ENCODE data around the gene FAM83G. TPM values are rescaled to one million over a fixed set of nuclear protein-coding genes. Genes with fewer than 3 reads are reported as not detected.
A peak's percentile ranks its signal among the peaks of the same experiment; 100 is the strongest.

FAM83G gene
- total RNA-seq, 4 donors from 2014 or later, result 44.3 to 157 (median 71.3) TPM

DNA sequence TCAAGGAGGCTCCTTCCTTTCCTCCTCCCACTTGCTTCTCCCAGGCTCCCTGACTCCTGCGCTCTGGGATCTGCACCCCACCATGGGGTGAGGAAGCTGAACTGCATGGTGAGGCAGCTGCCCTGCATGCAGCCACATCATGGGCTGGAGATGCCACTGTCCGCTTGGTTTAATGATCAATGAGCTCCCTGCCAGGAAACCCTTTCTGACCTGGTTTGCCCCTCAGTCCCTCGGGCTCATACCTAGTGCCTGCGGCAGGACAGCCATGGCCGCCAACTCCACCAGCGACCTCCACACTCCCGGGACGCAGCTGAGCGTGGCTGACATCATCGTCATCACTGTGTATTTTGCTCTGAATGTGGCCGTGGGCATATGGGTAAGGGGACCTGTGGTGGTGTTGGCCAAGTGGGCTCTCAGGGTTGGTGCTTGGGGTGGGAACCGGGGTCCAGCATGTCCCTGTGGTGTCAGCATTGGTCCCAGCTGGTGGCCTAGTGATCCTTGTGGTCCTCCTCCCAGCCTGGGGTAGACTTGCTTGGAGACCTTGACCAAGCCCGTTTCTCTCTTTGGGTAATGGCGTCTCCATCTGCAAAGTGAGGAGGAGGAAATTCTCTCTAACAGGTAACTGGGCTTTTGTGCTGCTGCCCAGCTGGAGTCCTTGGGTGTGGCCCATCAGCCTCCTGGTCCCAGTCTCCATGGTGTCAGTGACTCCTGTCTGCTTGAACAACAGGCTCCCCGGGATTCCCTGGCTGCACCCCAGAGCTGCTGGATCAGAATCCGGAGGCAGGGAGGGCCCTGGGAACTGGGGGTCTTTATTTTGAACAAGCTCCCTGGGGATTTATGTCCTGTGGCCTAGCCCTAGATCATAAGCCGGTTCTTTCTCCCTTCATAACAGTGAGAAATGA, 52.4 kb downstream of the FAM83G start, which contains the start of gene SLC5A10:
Gene SLC5A10 (plus strand): TSS at position 225 of the 902 bp plus-strand sequence. CDS start 41 bp downstream, at position 266.
- WGBS, 2 donors, result 85 to 93% methylated on average over 8 to 11 of the region's 17 CpGs
- Histone ChIP-seq H3K4me3 (no peak within 1 kb of the TSS), H3K27me3 (peaks cover 0 to 20% (median 0%) of the 10 kb centered on the region in 4 donors), H3K4me1 (peaks cover 0 to 16% (median 3%) of the 10 kb centered on the region in 3 donors), H3K9me3 (no peaks in the 10 kb centered on the region), H3K36me3 (no peaks in the 10 kb centered on the region), H3K27ac (no peak within 1 kb of the TSS)
- DNase-seq, result no peak
- no peak for TF ChIP-seq POLR2A (IDR thresholded peaks at IDR 0.05)
- TF ChIP-seq, protein P1, sequence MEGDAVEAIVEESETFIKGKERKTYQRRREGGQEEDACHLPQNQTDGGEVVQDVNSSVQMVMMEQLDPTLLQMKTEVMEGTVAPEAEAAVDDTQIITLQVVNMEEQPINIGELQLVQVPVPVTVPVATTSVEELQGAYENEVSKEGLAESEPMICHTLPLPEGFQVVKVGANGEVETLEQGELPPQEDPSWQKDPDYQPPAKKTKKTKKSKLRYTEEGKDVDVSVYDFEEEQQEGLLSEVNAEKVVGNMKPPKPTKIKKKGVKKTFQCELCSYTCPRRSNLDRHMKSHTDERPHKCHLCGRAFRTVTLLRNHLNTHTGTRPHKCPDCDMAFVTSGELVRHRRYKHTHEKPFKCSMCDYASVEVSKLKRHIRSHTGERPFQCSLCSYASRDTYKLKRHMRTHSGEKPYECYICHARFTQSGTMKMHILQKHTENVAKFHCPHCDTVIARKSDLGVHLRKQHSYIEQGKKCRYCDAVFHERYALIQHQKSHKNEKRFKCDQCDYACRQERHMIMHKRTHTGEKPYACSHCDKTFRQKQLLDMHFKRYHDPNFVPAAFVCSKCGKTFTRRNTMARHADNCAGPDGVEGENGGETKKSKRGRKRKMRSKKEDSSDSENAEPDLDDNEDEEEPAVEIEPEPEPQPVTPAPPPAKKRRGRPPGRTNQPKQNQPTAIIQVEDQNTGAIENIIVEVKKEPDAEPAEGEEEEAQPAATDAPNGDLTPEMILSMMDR (IDR thresholded peaks at IDR 0.05), result peak in 1 of 6 experiments; percentile 20
- intact Hi-C loops (cut with DNase I), result no loop called here

DNA sequence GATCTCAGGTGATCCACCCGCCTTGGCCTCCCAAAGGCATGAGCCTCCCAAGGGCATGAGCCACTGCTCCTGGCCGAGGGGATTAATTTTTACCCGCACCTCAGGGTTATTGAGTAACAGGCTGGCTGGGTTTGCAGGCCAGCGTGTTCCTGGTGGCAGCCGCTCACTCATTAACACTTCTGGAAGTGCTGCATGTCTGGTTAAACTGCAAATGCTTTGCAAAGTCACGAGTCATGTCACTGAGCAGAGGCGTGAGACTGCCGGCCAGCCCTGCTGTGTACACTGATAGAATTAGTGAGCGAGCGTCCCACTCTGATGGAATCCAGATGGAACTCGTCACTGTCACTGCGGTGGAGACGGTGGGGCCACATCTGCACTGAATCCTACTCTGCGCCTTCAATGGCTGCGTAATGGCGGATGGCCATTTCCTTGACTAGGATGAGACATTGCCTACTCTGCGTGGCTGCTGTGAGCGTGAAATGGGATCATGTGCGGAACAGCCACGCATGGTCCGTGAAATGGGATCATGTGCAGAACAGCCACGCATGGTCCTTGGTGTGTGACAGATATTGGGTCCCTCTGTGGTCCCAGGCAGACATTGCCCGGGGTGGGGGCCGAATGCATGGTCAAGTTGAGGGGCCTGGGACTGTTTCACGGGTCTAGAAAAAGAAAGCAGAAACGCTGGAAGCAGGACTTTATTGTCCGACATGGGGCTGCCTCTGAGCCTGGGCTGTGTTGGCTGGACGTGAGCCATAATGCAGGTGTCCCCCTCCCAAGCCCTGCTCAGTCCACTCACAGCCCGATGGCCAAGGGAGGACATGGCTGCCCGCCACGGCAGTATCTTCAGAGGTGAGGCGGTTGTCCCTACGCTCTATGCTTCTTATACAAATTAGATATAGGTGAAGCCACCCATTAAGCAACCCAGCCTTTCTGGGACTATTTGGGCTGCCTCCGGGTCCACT, 53.3 kb downstream of the FAM83G start:
- no peak overlapping the region for H3K27ac ChIP-seq
- no peak overlapping the region for H3K4me3 ChIP-seq
- H3K36me3 ChIP-seq, result no peaks in the 10 kb centered on the region
- H3K9me3 ChIP-seq, result no peaks in the 10 kb centered on the region
- no peak for DNase-seq
- 79 to 84% methylated on average over 18 to 24 of the region's 34 CpGs for WGBS, 2 donors
- intact Hi-C loops (cut with DNase I), result no loop called here
- H3K4me1 ChIP-seq, result peaks cover 0 to 16% (median 3%) of the 10 kb centered on the region in 3 donors
- H3K27me3 ChIP-seq, result peaks cover 0 to 23% (median 0%) of the 10 kb centered on the region in 4 donors
- TF ChIP-seq, protein P1 (IDR thresholded peaks at IDR 0.05), result no peak
- no peak for TF ChIP-seq POLR2A (IDR thresholded peaks at IDR 0.05)

DNA sequence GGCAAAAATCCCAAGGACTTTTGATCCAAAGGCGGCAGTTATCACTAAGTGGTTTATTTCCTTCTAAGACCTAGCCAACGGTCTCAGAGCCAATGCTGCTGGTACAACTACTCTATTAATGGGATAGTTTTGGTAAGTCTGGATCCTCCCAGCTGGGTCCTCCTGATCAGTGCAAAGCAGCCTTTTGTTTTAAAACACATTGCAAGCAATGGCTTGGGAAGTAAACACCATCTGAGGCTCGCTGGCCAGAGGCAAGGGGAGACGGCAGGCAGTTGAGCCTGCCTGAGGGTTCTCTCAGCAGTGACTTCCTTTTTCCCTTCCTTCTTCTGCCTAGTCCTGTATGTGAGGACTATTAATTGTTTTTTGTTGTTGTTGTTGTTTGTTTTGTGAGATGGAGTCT, 54.2 kb downstream of the FAM83G start:
- H3K36me3 ChIP-seq, result no peaks in the 10 kb centered on the region
- intact Hi-C loops (cut with DNase I), result no loop called here
- H3K4me1 ChIP-seq, result peaks cover 0 to 16% (median 3%) of the 10 kb centered on the region in 3 donors
- 52 to 63% methylated on average over 4 of the region's 4 CpGs for WGBS, 2 donors
- DNase-seq, result no peak
- no peak overlapping the region for H3K4me3 ChIP-seq
- TF ChIP-seq, protein P1 (IDR thresholded peaks at IDR 0.05), result no peak
- TF ChIP-seq POLR2A (IDR thresholded peaks at IDR 0.05), result no peak
- no peak overlapping the region for H3K27ac ChIP-seq
- H3K9me3 ChIP-seq, result no peaks in the 10 kb centered on the region
- peaks cover 0 to 29% (median 0%) of the 10 kb centered on the region in 4 donors for H3K27me3 ChIP-seq

DNA sequence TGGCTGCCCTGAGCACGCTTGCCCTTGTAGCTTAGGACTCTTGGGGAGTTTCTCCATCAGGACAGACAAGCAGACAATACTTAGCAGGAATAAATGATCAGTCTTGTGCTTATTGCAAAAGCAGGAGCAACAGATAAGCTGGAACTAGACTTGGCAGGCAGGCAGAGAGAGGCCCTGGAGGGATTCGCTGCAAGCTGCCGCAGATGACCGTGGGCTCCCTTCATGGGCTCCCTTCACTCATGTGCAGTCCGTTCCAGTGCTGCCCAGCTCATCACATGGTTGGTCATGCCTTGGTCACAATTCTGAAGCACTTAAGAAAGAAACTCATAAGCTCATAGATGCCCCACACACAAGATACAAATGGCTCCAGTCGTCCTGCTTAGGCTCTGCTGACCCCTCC, 55.0 kb downstream of the FAM83G start:
- Histone ChIP-seq H3K4me1 (peaks cover 0 to 16% (median 3%) of the 10 kb centered on the region in 3 donors), H3K27me3 (peaks cover 0 to 29% (median 0%) of the 10 kb centered on the region in 4 donors), H3K4me3 (no peak overlapping the region), H3K36me3 (no peaks in the 10 kb centered on the region), H3K27ac (no peak overlapping the region), H3K9me3 (no peaks in the 10 kb centered on the region)
- 37 to 84% methylated on average over 4 to 6 of the region's 6 CpGs for WGBS, 2 donors
- intact Hi-C loops (cut with DNase I), result no loop called here
- TF ChIP-seq POLR2A (IDR thresholded peaks at IDR 0.05), result no peak
- TF ChIP-seq, protein P1 (IDR thresholded peaks at IDR 0.05), result no peak
- no peak for DNase-seq
